GM18517 (cell line): ENCODE measurements around the gene MYL3.

ENCODE experiments used
- ATAC-seq: cut with Tn5 transposase; IDR thresholded peaks from one replicate; pipeline ENCODE4 v1.9.1; 2021; ENCODE audit warnings: mild to moderate bottlenecking, moderate library complexity; ENCODE audit not compliant: unreplicated experiment

MYL3 gene

DNA sequence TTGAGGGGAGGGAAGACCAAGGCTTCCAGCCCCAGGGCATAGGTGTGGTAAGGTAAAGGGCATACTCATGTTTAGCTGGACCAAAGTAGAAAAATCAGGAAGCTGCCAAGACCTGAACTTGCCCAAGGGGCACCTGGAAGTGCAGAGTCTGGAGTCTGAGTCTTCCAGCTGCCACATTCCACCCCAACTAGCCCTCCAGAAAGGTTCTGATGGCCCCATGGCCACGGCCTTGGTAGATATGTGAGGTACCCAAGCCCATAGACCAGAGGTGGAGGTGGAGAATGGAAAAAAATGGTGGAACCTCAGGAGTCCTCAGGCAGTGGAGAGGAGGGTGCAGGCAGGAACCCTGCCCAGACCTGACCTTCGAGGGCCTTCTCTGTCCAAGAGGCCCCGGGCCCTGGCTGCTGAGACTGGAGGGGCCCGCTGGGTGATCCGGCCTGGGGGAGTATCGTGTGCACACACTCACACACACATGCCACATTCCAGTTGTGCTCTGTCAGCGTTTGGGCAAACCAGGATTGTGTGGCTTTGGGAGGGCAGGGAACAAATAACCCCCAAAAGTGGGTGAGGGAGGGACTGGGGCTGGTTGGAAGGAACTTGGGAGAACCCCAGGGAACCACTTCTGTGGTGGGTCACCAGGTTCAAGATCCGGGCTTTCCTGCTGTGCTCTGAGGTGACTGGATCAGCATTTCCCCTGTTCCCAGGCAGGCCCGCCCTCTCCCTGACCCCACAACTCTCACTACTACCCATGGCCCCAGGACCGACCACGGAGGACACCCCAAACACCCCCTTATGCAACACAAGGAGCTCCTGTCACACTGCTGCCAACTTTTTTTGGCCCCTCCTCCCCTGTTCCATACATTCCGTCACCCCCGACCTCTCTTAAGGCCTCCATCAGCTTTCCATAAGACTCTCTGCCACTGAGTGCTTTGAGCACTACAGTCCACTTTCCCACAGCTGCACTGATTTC is 11.6 kb downstream of the MYL3 start:
- no peak for ATAC-seq

DNA sequence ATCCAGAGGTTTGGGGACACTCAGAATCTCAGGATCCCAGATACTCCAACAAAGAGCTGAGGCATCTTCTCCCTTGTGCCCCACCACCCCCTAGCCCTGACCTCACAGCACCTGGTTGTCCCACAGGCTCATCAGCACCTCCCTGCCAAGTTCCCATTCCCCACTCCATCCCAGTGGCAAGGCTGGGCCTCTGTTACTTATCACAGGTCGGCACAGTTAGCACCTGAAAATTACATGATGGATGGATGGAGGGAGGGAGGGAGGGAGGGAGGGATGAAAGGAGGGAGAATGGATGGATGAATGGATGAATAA is 12.8 kb downstream of the MYL3 start:
- ATAC-seq: no peak

DNA sequence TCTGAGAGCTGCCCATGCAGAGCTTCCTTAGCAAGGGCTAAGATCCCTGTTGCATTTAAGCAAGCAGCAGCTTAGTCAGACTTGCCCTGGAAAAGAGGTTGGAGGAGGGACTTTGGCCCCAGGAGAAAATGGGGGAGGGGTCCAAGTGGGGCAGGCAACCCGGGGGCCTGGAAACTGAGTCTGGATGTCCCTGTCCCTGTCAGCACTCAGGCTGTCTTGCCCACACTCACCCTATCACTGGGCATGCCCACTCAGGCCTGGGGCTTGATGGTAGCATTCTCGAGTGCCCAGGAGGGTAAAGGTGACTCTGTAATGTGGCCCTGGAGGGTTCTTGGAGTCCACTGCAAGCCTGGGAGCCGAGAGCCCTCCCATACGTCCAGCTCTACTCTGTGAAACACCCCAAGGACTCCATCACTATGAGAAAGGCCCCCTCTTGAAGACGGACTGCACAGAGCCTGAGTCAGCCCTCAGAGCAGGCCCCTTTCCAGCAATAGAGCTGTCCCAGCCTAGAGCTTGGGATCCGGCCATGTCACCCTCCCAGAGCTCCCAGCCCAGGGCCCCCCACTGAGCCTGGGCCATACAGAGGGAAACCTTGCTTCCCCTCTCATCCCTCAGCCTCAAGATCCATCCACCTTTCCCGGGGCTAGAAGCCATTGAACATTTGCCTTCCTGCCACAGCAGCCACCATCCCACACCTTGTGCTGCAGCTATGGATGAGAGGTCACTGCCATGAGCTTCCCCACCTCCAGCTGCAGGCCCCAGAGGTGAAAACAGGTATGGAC is 13.4 kb downstream of the MYL3 start:
- ATAC-seq: no peak

DNA sequence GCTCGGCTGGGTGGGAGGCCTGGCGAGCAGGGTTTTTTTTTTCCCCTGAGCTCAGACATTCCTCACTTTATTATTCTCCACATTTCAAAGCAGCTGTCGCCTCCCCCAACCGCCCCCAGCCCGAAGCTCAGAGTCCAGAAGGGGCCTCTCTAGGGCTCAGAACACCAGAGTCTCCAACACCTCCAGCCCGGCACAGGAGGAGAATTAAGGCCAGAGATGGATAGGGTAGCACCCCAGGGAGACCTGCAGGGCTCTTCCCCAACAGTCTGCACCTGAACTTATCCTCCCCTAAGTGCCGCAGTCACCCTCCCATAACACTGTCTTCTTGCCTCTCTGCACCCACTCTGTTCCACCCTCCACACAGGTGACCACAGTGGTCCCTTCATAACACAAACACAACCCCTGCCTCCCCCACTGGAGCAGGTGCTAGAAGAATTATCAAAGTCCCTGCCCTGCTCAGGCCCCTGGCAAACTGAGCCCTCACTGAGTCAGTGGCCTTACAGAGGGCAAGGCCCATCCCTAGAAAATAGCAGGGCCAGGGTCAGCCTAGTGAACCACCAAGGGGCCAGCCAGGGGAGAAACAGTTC is 14.1 kb downstream of the MYL3 start:
- ATAC-seq: no peak

DNA sequence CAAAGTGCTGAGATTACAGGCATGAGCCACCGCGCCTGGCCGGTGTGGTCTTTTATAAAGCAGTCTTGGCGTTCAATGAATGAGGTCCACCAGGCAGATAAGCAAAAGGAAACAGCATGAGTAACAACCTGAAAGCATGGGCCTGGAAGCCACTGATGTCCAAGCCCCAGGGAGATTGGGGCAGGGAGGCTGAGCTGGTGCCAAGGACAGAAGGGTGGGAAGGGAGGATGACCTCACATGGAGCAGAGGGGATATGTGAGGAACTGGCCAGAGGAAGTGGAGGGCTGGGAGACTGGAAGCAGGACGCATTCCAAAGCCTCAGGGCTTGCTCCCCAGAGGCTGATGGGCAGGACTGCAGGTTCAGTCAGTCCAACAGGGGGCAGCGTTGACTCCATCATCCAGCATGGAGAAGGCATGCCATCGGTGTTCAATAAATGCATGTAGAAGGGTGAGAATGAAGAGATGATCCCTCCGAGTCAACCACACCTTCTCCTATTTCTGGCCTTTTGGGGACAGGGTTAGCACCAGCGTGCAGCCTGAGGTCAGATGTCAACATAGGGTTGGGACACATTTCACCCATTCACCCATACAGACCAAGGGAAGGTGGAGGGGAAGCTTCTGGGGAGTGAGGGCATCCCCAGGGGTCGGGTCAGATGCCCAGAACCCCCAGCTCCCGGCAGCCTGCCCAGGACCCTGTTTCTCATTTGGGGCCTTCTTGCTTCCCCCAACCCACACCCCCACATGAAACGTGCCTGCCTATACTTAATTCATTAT is 14.8 kb downstream of the MYL3 start:
- no peak for ATAC-seq

DNA sequence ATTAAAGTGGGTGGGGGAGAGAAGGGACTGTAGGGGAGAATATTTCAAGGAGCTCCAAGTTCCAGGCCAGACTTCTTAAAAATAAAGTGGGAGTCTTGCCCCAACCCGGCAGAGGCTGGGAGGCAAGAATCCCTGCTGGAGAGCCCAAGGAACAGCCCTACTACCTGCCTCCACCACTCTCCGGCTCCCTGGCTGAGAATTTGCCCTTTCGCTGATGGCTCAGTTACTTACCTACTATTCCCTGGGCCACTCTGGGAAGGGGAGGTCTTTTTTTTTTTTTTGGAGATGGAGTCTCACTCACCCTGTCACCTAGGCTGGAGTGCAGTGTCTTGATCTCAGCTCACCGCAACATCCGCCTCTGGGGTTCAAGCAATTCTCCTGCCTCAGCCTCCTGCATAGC is 15.5 kb downstream of the MYL3 start:
- no peak for ATAC-seq

DNA sequence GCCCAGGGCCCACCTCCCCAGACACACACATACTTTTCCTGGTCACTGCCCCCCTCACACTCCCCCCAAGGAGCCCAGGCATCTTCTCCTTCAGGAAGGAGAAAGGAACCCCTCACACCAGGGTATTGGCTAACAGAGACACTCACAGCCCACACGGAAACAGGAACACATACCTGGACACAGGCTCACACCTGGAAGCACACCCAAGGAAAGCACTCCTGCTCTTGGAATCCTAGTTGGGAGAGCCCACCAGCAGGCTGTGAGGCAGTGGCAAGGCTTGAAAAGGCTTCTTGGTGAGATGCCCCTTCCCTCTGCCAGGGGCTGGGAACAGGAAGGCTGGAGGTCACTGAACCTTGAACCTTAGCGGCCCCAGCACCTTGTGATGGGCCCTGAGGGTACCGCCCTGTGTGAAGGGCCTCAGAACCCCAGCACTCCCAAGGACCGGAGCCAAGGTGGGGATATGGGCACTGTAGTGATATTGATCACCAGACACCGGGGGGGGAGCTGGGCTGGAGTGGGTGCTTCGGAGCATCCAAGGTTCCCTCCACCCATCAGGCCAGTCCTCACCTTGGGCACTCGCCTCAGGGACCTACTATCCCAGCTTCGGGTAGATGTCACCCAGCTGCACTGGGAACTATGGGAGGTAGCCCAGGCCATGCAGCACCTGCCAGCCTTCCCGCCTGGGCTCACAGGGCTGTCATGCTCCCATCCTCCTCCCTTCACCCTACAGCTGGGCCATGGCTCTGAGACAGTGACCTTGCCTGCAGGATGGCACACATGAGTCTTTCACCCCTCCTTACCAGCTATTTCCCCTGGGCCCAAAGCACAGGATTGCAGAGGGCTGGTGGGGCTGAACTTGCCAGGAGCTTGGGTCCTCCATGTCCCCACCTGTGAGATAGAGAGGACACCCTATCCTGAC is 16.4 kb downstream of the MYL3 start:
- no peak for ATAC-seq

DNA sequence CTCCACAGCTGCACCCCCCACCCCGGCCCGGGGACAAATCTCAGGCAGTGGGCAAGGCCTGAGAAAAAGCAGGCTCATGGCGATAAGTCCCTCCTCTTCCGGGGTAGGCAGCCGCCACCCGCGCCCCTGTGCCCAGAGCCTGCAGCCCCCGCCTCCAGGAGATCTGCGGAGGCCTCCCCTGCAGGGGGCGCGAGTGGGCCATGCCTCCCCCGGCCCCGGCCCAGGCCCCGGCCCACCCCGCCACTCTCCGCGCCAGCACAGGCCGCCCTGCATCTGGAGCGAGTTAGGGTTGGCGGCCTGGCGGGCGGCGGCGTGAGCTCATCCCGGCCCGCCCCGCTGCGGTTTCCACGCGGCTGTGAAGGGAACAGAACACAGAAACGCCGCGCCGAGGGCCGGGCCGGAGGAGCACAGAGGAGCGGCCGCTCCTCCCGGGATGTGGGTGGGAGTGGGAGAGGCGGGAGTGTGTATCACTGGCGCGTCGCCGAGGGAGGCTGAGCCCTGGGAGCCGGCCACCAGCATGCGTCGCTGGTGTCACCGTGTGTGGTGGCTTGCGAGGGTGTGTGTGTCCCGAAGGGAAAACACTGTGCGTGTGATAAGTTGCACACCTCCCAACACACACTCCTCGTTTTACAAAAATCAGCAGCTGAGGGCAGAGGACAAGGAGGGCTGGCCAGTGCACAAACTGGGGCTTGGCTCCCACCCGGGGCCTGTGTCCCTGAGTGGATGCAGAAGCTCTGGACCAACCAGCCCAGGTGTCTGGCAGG is 17.2 kb downstream of the MYL3 start:
- no peak for ATAC-seq

DNA sequence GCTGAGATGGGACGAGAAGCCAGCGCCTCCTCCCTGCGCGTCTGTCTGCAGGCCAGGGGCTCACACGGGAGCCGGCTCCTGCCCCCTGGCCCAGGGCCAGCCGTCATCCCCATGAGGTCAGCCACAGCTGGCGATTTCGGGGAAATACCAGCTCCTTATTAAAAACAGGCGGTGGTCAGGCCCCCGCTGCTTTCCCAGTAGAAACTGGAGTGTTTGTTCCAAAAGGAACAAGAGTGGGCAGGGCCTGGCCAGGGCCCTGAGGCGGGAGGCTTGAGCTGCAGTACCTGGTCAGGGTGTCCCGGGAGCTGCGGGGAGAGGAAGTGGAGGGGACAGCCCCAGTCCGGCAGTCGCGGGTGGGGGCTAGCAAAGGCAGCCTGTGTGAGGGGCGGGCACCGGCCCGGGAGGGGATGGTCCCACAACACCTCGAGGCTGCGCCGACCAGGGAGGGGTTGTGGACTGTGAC is 17.8 kb downstream of the MYL3 start:
- ATAC-seq: no peak

DNA sequence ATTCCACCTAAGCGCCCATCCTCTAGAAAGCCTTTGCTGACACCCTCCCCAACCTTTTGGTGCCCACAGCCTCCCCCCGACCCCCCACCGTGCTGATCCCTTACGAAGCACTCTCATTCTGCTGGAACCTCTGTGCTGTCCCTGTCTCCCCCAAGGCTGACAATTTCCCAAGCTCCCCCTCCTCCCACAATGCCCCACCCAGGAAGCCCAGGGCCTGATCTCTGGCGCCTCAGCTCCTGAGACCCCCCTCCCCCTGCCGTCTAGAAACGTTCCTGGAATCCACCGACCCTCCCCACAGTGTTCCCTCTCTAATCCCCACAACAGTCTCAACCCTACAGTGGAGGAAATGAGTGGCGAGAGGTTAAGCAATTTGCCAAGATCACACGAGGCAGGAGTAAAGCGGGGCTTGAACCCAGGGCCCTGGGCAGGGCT is 18.3 kb downstream of the MYL3 start:
- no peak for ATAC-seq

DNA sequence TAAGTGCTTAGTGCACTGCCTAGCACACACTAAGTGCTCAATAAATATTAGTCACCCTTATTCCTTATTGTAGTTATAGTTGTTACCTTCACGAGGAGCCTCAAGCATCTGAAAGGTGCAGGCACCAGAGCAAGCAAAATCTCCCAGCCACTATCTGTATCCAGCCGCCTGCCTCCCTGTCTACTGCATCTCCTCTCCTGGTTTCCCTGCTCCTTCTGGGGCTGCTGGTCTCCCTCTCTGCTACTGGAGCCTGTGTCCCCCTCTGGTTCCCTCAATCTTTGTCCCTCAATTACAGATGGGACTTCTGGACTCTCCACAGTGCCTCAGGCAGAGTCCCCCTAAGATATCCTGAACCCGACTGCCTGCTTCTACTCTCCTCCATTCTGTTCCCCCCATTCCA is 18.8 kb downstream of the MYL3 start:
- ATAC-seq: no peak

DNA sequence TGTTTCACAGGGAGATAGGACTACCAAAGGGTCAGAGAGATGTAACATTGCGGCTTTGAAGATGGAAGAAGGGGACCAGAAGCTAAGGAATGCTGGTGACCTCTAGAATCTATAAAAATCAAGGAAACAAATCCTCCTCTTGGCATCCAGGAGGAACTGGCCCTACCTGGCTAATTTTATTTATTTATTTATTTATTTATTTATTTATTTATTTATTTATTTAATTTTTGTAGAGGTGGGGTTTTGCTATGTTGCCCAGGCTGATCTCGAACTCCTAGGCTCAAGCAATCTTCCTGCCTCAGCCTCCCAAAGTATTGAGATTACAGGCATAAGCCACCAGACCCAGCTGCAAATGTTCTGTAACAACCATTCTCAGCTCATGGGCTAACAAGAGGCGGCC is 19.7 kb downstream of the MYL3 start:
- ATAC-seq: no peak

DNA sequence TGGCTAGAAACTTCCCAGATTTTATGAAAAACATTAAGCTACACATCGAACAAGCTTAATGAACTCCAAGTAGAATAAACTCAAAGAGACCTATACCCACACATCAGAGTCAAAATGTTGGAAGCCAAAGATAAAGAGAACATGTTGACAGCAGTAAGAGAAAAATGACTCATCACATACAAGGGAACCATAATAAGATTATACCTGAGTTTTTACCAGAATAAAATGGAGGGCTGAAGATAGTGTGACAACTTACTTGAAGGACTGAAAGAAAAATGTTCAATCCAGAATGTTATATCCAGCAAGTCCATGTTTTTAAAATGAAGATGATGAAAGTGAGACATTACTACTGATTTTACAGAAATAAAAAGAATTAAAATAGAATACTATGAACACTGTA is 22.8 kb downstream of the MYL3 start:
- no peak for ATAC-seq

DNA sequence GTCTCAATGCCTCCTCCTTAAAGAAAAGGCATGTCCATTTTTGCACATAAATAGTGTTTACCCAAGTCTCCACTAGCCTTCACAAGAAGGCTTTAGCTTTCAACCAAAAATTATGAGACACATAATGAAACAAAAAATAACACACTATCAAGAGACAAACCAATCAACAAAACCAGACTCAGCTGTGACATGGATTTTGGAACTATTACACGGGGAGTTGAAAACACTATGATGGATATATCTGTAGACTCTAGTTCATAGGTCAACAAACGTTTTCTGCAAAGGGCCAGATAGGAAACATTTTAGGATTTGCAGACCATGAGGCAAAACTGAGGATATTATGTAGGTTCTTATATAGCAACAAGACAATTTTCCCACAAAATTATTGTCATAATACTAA is 24.9 kb downstream of the MYL3 start:
- ATAC-seq: no peak

DNA sequence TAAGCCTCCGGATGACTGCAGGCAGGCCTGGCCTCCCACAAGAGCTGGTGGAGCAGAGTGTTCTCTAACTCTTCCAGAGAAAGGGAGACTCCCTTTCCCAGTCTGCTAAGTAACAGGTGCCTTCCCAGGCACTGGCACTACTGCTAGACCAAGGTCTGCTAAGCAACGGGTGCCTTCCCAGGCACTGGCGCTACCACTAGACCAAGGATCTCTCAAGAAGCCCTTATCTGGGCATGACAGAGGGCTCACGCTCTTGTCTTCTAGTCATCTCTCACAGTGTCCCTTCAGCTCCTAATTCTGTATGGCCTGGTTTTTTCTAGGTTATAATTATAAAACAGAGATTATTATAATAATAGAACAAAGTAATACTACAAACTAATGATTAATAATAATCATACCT is 27.8 kb downstream of the MYL3 start:
- no peak for ATAC-seq

DNA sequence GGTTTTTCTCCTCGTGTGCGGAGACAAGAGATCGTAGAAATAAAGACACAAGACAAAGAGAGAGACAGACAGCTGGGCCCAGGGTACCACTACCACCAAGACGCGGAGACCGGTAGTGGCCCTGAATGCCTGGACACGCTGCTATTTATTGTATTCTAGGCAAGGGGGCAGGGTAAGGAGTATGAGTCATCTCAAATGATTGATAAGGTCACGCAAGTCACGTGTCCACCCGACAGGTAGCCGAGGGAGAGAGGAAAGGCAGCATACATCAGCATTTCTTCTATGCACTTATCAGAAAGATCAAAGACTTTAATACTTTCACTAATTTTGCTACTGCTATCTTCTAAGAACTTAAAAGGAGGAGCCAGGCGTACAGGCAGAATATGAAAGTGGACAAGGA is 28.2 kb downstream of the MYL3 start:
- no peak for ATAC-seq

DNA sequence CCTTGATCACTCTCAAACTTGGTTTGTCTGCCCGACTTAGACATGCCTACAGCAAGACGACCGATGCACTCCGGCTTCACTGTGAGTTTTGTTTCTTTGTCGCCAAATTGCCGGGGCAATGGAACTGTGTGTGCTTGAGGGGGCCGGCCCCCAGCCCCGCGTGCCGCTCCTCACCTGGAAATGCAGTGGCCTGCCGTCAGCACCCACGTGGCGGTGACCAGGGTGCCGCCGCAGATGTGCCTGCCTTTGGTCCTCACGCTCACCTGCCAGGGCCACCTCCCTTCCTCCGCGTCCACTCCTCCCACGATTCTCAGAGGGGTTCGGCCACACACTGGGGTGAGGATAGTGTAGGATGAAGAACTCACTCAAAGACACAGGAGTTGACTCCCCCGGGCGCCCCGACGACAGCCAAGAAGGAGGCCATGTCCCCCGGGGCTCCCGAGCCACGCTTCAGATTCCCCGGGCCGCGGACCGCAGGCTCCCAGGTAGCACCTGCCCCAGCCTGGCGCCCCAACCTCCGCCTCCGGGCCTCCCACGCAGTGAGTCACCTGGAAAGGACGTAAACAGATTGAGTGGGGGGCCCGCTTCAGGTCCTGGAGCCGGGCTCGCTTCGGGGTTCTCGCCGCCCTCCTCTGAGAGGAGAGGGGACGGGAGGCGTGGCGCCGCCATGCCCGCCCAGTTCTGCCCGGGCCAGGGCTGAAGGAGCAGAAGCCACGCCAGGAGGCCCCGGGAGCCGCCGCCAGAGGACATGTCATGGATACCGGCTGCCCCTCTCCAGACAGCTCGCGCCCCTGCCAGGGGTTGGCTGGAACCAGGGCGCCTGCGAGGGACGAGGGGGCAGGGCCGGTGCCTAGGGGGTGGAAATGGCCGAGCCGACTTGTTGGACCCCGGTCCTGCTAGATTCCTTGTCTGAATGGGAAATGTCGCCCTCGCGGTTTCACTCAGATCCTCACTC is 29.6 kb downstream of the MYL3 start:
- no peak for ATAC-seq

DNA sequence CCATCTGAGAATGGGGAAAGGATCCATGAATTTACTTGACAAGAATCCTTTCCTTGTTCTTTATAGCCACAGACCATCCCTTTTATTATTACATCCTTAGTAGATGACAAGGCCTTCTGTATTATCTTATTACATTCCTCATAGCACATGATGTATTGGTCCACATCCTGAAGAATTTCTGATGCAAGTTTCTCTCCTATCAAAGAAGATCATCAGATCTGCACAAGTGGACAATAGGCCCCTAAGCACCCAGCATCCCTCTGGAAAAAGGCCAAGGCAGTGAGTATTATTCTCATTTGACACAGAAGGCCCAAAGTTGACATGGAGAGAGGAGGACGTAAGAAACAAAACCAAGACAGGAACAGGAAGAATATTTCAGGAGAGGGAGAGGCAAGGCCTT is 31.4 kb downstream of the MYL3 start:
- ATAC-seq: no peak
